GM18511 (cell line): ENCODE measurements around the gene PDE7B.

Experiments
- ATAC-seq: cut with Tn5 transposase; IDR thresholded peaks from one replicate; pipeline ENCODE4 v1.9.1; 2021; ENCODE audit warnings: mild to moderate bottlenecking, moderate library complexity; ENCODE audit not compliant: unreplicated experiment

The PDE7B gene

GRCh38 chr6:136022224-136022874 lies 170.8 kb downstream of the PDE7B start:
- ATAC-seq, result no peak

GRCh38 chr6:136024711-136025110 lies 173.2 kb downstream of the PDE7B start:
- no peak for ATAC-seq

GRCh38 chr6:136025736-136026135 lies 174.2 kb downstream of the PDE7B start:
- ATAC-seq, result no peak

- no peak for ATAC-seq
Measured at GRCh38 chr6:136030131-136030530, 178.6 kb downstream of the PDE7B start.

- ATAC-seq, result no peak
Measured at GRCh38 chr6:136031982-136032381, 180.5 kb downstream of the PDE7B start.

GRCh38 chr6:136033416-136033815 lies 181.9 kb downstream of the PDE7B start:
- no peak for ATAC-seq

GRCh38 chr6:136034422-136034821 lies 182.9 kb downstream of the PDE7B start:
- no peak for ATAC-seq

GRCh38 chr6:136035378-136036070 lies 184.0 kb downstream of the PDE7B start:
- no peak for ATAC-seq

- no peak for ATAC-seq
Measured at GRCh38 chr6:136036071-136036380, 184.5 kb downstream of the PDE7B start.

GRCh38 chr6:136036601-136037000 lies 185.1 kb downstream of the PDE7B start:
- no peak for ATAC-seq

GRCh38 chr6:136037242-136037875 lies 185.9 kb downstream of the PDE7B start:
- peak; percentile 74 for ATAC-seq

- no peak for ATAC-seq
Measured at GRCh38 chr6:136037876-136038460, 186.5 kb downstream of the PDE7B start.

- no peak for ATAC-seq
Measured at GRCh38 chr6:136038531-136038930, 187.0 kb downstream of the PDE7B start.

- no peak for ATAC-seq
Measured at GRCh38 chr6:136039185-136039584, 187.7 kb downstream of the PDE7B start.

GRCh38 chr6:136050475-136050874 lies 199.0 kb downstream of the PDE7B start:
- no peak for ATAC-seq

- ATAC-seq, result no peak
Measured at GRCh38 chr6:136051140-136051775, 199.8 kb downstream of the PDE7B start.

GRCh38 chr6:136052031-136052430 lies 200.5 kb downstream of the PDE7B start:
- no peak for ATAC-seq

GRCh38 chr6:136058852-136059251 lies 207.4 kb downstream of the PDE7B start:
- no peak for ATAC-seq

GRCh38 chr6:136059308-136059707 lies 207.8 kb downstream of the PDE7B start:
- ATAC-seq, result no peak

- ATAC-seq, result no peak
Measured at GRCh38 chr6:136060052-136060451, 208.6 kb downstream of the PDE7B start.

GRCh38 chr6:136060759-136061158 lies 209.3 kb downstream of the PDE7B start:
- ATAC-seq, result no peak
